HCT116 (cell line): ENCODE measurements around the gene FAM193A.

Experiments used
- JUND ChIP-seq: IDR thresholded peaks from 2 replicates; pipeline ENCODE4 v1.6.1; 2012
- MAX ChIP-seq: IDR thresholded peaks from 2 replicates; pipeline ENCODE4 v1.6.1; 2012
- POLR2A ChIP-seq: IDR thresholded peaks from 2 replicates; pipeline ENCODE4 v1.7.0; 2011; ENCODE audit warnings: borderline replicate concordance; ENCODE audit not compliant: insufficient read depth, insufficient read length; ENCODE audit errors: extremely low read depth
- POLR2AphosphoS5 ChIP-seq: IDR thresholded peaks from 2 replicates; pipeline ENCODE4 v1.6.1; 2011; ENCODE audit warnings: mild to moderate bottlenecking, low read depth, low read length, moderate library complexity
- RAD21 ChIP-seq: IDR thresholded peaks from 2 replicates; pipeline ENCODE4 v1.6.1; 2012; ENCODE audit warnings: low read depth, mild to moderate bottlenecking
- SP1 ChIP-seq: IDR thresholded peaks from 2 replicates; pipeline ENCODE4 v1.6.1; 2012; ENCODE audit warnings: low read depth
- ZNF274 ChIP-seq: fragments of 200-500 bp; sonication (Bioruptor generic); IDR thresholded peaks from 2 replicates; pipeline ENCODE4 v1.6.1; 2014; ENCODE audit warnings: mild to moderate bottlenecking, low read depth, low read length, inconsistent platforms
- TF ChIP-seq, protein P1 (sequence below), 3 experiments: fragments of 200-600 bp in 1 of 3; sonication (generic) in 1 of 3; IDR thresholded peaks in 2 of 3; conservative IDR thresholded peaks in 1 of 3; 2 replicates each; pipeline ENCODE4 v1.5.1; 2012 to 2017; ENCODE audit warnings: low read depth in 2 of 3, low read length in 2 of 3, antibody characterized with exemption in 1 of 3, borderline replicate concordance in 1 of 3, control low read depth in 1 of 3, mild to moderate bottlenecking in 1 of 3, mixed read lengths in 1 of 3, mixed run types in 1 of 3, moderate library complexity in 1 of 3; ENCODE audit not compliant: insufficient read depth in 1 of 3

GRCh38 chr4:2734612-2735011, 198.2 kb downstream of the FAM193A start:
- no peak for TF ChIP-seq POLR2A
- TF ChIP-seq ZNF274: no peak
- TF ChIP-seq, protein P1, sequence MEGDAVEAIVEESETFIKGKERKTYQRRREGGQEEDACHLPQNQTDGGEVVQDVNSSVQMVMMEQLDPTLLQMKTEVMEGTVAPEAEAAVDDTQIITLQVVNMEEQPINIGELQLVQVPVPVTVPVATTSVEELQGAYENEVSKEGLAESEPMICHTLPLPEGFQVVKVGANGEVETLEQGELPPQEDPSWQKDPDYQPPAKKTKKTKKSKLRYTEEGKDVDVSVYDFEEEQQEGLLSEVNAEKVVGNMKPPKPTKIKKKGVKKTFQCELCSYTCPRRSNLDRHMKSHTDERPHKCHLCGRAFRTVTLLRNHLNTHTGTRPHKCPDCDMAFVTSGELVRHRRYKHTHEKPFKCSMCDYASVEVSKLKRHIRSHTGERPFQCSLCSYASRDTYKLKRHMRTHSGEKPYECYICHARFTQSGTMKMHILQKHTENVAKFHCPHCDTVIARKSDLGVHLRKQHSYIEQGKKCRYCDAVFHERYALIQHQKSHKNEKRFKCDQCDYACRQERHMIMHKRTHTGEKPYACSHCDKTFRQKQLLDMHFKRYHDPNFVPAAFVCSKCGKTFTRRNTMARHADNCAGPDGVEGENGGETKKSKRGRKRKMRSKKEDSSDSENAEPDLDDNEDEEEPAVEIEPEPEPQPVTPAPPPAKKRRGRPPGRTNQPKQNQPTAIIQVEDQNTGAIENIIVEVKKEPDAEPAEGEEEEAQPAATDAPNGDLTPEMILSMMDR (IDR thresholded peaks at IDR 0.05 in 2 of 3, conservative IDR thresholded peaks at IDR 0.05 in 1 of 3; ENCODE audit: borderline replicate concordance in 1 of 3, insufficient read depth in 1 of 3, low read depth in 2 of 3, low read length in 2 of 3): no peak
- no peak for TF ChIP-seq RAD21
- no peak for TF ChIP-seq SP1
- no peak for TF ChIP-seq MAX
- TF ChIP-seq POLR2AphosphoS5: no peak
- TF ChIP-seq JUND: no peak
